Measurements from ENCODE around the gene PCDH12.

DNA sequence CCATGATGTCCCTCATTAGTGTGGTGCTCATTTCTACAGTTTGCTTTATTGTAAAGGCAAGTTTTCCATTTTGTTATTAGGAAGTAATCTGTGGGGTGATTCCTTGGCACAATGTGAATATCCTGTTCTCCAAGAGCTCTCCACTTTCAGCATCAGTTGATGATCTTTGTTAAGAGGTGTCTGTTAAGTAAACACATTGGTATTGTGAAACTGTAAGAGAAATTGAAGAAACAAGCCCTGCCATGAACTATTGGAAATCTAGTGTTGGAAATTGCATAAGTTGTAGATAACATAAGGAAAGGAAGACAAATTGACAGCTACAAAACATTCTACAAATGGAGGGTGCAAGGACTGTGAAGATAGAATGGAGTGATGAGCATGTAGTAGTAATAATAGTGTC, 28.1 kb upstream of the PCDH12 start:
- TF ChIP-seq POLR2A (IDR thresholded peaks at IDR 0.05; ENCODE audit: low read depth, low read length) (no peak), CTCF (IDR thresholded peaks at IDR 0.05; ENCODE audit: extremely low read depth in 1 of 2, insufficient read depth in 1 of 2, low read depth in 1 of 2, low read length in 2 of 2) (no peak), JUN (IDR thresholded peaks at IDR 0.05; ENCODE audit: borderline replicate concordance, insufficient read depth, insufficient read length, low read depth) (no peak), GATA2 (IDR thresholded peaks at IDR 0.05; ENCODE audit: insufficient read depth, insufficient read length, low read depth, low read length) (no peak), EZH2 (IDR thresholded peaks at IDR 0.05; ENCODE audit: borderline replicate concordance, low read depth, low read length, severe bottlenecking) (no peak)
